Measurements from ENCODE around the gene GMEB1. TPM values are rescaled to one million over a fixed set of nuclear protein-coding genes. Genes with fewer than 3 reads are reported as not detected.
"Not testable (repeated sequence)": the region's sequence is repeated elsewhere in the genome, so short reads cannot be mapped to it uniquely, and the experiment has no call there.

The GMEB1 gene
- total and polyA plus RNA-seq, 3 experiments from 2014 or later = 21.3 to 24.3 (median 21.8) TPM

DNA sequence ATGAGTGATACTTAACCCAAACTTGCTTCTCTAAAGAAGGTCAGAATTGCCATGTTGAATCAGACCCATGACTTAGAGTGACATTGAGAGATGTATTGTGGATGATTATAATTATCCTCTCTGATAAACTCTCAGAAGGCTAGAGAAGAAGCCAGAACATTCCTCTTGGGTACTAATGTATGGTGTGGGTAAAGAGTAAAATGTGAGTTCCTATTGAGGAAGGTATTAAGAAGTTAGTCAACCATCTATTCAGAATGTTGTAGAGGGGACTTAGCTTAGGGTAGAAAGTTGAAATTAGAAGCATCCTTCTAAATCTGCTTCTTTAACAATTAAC, 7.3 kb downstream of the GMEB1 start:
- H3K27me3 Mint-ChIP-seq = no peaks in the 10 kb centered on the region
- no peak overlapping the region for H3K27ac Mint-ChIP-seq
- Histone ChIP-seq H3K27ac (ENCODE audit: low read depth, low read length) (no peak overlapping the region), H3K9me3 (ENCODE audit: low read length) (no peaks in the 10 kb centered on the region), H3K27me3 (ENCODE audit: insufficient read depth, low read length, poor library complexity, severe bottlenecking) (no peaks in the 10 kb centered on the region), H3K36me3 (ENCODE audit: insufficient read depth, low read length) (no peaks in the 10 kb centered on the region), H3K4me3 (ENCODE audit: low read length) (no peak overlapping the region), H3K4me1 (ENCODE audit: insufficient read depth, low read length) (no peaks in the 10 kb centered on the region)
- H3K4me3 Mint-ChIP-seq = no peak overlapping the region
- no peak for DNase-seq
- peaks cover 7 to 15% (median 11%) of the 10 kb centered on the region in 3 donors for H3K4me1 Mint-ChIP-seq
- ChIA-PET CTCF (interaction anchor here (2.0 kb wide), 1 partner anchor 61 kb away, joined by 6 read pairs; the partner anchor contains the start of gene YTHDF2), POLR2A (interaction anchor here (0.6 to 0.7 kb wide), 3 partner anchors 13 to 371 kb away, joined by 3 to 6 read pairs (median 4); no protein-coding TSS in a partner anchor)
- peaks cover 0 to 16% (median 2%) of the 10 kb centered on the region in 3 donors for H3K36me3 Mint-ChIP-seq
- no peaks in the 10 kb centered on the region for H3K9me3 Mint-ChIP-seq

GRCh38 chr1:28680151-28680550, 11.6 kb downstream of the GMEB1 start:
- Histone ChIP-seq H3K4me1 (ENCODE audit: insufficient read depth, low read length) (no peaks in the 10 kb centered on the region), H3K4me3 (ENCODE audit: low read length) (no peak overlapping the region), H3K27ac (ENCODE audit: low read depth, low read length) (no peak overlapping the region), H3K27me3 (ENCODE audit: insufficient read depth, low read length, poor library complexity, severe bottlenecking) (no peaks in the 10 kb centered on the region), H3K9me3 (ENCODE audit: low read length) (no peaks in the 10 kb centered on the region), H3K36me3 (ENCODE audit: insufficient read depth, low read length) (peaks cover 2% of the 10 kb centered on the region)
- ChIA-PET POLR2A (no interaction called here), CTCF (no interaction called here)
- DNase-seq = no peak
- Mint-ChIP-seq H3K4me1 (peaks cover 4 to 16% (median 5%) of the 10 kb centered on the region in 3 donors), H3K4me3 (peak overlapping the region in 1 of 7 donors; percentile 65), H3K9me3 (no peaks in the 10 kb centered on the region), H3K36me3 (peaks cover 3 to 43% (median 5%) of the 10 kb centered on the region in 3 donors), H3K27ac (no peak overlapping the region), H3K27me3 (no peaks in the 10 kb centered on the region)

- Mint-ChIP-seq H3K27me3 (no peaks in the 10 kb centered on the region), H3K4me3 (no peak overlapping the region), H3K4me1 (peaks cover 4 to 13% (median 7%) of the 10 kb centered on the region in 3 donors), H3K9me3 (no peaks in the 10 kb centered on the region), H3K27ac (no peak overlapping the region), H3K36me3 (peaks cover 3 to 53% (median 3%) of the 10 kb centered on the region in 3 donors)
- no peak overlapping the region for H3K4me3 ChIP-seq (ENCODE audit: low read length)
- no peaks in the 10 kb centered on the region for H3K4me1 ChIP-seq (ENCODE audit: insufficient read depth, low read length)
- no peaks in the 10 kb centered on the region for H3K9me3 ChIP-seq (ENCODE audit: low read length)
- H3K27me3 ChIP-seq (ENCODE audit: insufficient read depth, low read length, poor library complexity, severe bottlenecking) = no peaks in the 10 kb centered on the region
- H3K27ac ChIP-seq (ENCODE audit: low read depth, low read length) = no peak overlapping the region
- CTCF ChIA-PET = interaction anchor here (1.1 kb wide), 1 partner anchor 13 kb away, joined by 3 read pairs; no protein-coding TSS in a partner anchor
- DNase-seq = no peak
- POLR2A ChIA-PET = no interaction called here
- peaks cover 6% of the 10 kb centered on the region for H3K36me3 ChIP-seq (ENCODE audit: insufficient read depth, low read length)
These were observed 14.3 kb downstream of the GMEB1 start for GRCh38 chr1:28682840-28683239.

DNA sequence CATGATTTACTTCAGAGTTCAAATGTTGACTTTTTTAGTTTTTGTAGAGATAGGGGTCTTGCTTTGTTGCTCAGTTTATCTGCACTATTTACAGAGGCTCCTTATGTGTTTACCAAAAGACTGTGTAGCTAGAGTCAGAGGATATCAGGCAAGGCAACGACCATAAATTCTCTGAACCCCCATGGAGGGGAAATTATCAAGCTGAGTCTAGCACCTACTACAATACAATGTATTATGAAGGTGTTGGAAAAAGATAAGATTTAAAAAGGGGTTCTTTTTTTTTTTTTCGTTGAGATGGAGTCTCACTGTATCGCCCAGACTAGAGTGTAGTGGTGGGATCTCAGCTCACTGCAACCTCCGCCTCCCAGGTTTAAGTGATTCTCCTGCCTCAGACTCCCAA, 16.4 kb downstream of the GMEB1 start:
- Mint-ChIP-seq H3K9me3 (no peaks in the 10 kb centered on the region), H3K27me3 (no peaks in the 10 kb centered on the region), H3K4me3 (no peak overlapping the region), H3K4me1 (peaks cover 4 to 12% (median 4%) of the 10 kb centered on the region in 3 donors), H3K27ac (no peak overlapping the region), H3K36me3 (peaks cover 3 to 59% (median 6%) of the 10 kb centered on the region in 3 donors)
- H3K9me3 ChIP-seq (ENCODE audit: low read length) = no peaks in the 10 kb centered on the region
- ChIA-PET POLR2A (no interaction called here), CTCF (interaction anchor here (1.5 kb wide), 2 partner anchors 17 to 52 kb away, joined by 3 to 4 read pairs; partner anchors contain the start of genes GMEB1 and YTHDF2)
- no peak overlapping the region for H3K4me3 ChIP-seq (ENCODE audit: low read length)
- no peaks in the 10 kb centered on the region for H3K27me3 ChIP-seq (ENCODE audit: insufficient read depth, low read length, poor library complexity, severe bottlenecking)
- peaks cover 6% of the 10 kb centered on the region for H3K36me3 ChIP-seq (ENCODE audit: insufficient read depth, low read length)
- no peaks in the 10 kb centered on the region for H3K4me1 ChIP-seq (ENCODE audit: insufficient read depth, low read length)
- no peak for DNase-seq
- H3K27ac ChIP-seq (ENCODE audit: low read depth, low read length) = no peak overlapping the region

DNA sequence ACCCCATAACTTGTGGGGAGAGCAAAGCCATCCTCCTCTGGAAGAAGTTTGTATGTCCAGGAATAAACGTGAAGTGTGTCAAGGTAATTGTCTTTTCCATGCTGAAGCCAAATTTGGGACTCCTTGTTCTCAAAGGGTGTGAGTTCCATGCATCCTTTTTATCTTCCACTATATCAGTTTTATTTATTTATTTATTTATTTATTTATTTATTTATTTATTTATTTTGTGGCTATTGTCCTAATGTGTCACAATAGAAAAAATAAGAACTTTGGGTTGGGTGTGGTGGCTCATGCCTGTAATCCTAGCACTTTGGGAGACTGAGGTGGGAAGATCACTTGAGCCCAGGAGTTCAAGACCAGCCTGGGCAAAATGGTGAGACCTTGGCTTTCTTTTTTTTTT, 23.0 kb downstream of the GMEB1 start:
- H3K36me3 Mint-ChIP-seq = peaks cover 5 to 55% (median 12%) of the 10 kb centered on the region in 3 donors
- POLR2A ChIA-PET; H3K9me3 Mint-ChIP-seq; DNase-seq; H3K4me3 ChIP-seq (ENCODE audit: low read length); H3K4me3 Mint-ChIP-seq; H3K4me1 Mint-ChIP-seq; H3K27ac Mint-ChIP-seq; CTCF ChIA-PET; H3K4me1 ChIP-seq (ENCODE audit: insufficient read depth, low read length); H3K27me3 Mint-ChIP-seq; H3K27me3 ChIP-seq (ENCODE audit: insufficient read depth, low read length, poor library complexity, severe bottlenecking); H3K27ac ChIP-seq (ENCODE audit: low read depth, low read length); H3K9me3 ChIP-seq (ENCODE audit: low read length): not testable (repeated sequence)
- peaks cover 11% of the 10 kb centered on the region for H3K36me3 ChIP-seq (ENCODE audit: insufficient read depth, low read length)

GRCh38 chr1:28703629-28704028, 35.0 kb downstream of the GMEB1 start:
- ChIA-PET POLR2A (no interaction called here), CTCF (no interaction called here)
- H3K4me1 ChIP-seq (ENCODE audit: insufficient read depth, low read length) = no peaks in the 10 kb centered on the region
- H3K27me3 ChIP-seq (ENCODE audit: insufficient read depth, low read length, poor library complexity, severe bottlenecking) = no peaks in the 10 kb centered on the region
- H3K36me3 ChIP-seq (ENCODE audit: insufficient read depth, low read length) = peaks cover 20% of the 10 kb centered on the region
- Mint-ChIP-seq H3K36me3 (peaks cover 9 to 66% (median 14%) of the 10 kb centered on the region in 3 donors), H3K27me3 (no peaks in the 10 kb centered on the region), H3K9me3 (no peaks in the 10 kb centered on the region), H3K27ac (no peak overlapping the region), H3K4me1 (peaks cover 0 to 4% (median 0%) of the 10 kb centered on the region in 3 donors), H3K4me3 (no peak overlapping the region)
- H3K27ac ChIP-seq (ENCODE audit: low read depth, low read length) = no peak overlapping the region
- H3K4me3 ChIP-seq (ENCODE audit: low read length) = no peak overlapping the region
- no peak for DNase-seq
- H3K9me3 ChIP-seq (ENCODE audit: low read length) = no peaks in the 10 kb centered on the region

DNA sequence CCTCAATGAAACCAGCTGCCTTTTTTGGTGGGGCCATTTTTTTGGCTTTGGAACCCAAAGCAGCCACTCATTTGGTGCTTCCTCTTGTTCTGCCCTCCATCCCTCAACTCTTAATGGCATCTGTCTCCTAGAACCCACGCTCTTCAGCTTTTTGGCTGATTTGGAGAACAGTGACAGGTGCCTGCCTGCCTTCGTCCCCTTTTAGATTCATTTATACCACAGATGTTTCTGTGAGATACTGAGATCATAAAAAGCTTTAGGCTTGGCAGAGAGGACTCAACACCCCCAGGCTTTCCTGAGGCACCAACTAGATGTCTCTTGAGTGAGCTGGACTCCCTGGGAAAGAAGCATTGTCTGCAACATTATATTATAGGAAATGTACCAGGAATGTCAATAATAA, 47.8 kb downstream of the GMEB1 start:
- Histone ChIP-seq H3K9me3 (ENCODE audit: low read length) (no peaks in the 10 kb centered on the region), H3K4me1 (ENCODE audit: insufficient read depth, low read length) (no peaks in the 10 kb centered on the region), H3K36me3 (ENCODE audit: insufficient read depth, low read length) (peaks cover 20% of the 10 kb centered on the region), H3K4me3 (ENCODE audit: low read length) (no peak overlapping the region), H3K27ac (ENCODE audit: low read depth, low read length) (no peak overlapping the region), H3K27me3 (ENCODE audit: insufficient read depth, low read length, poor library complexity, severe bottlenecking) (no peaks in the 10 kb centered on the region)
- Mint-ChIP-seq H3K27ac (peak overlapping the region in 2 of 8 donors; percentile 22 to 54), H3K36me3 (peaks cover 0 to 41% (median 14%) of the 10 kb centered on the region in 3 donors), H3K9me3 (no peaks in the 10 kb centered on the region), H3K4me1 (no peaks in the 10 kb centered on the region), H3K4me3 (no peak overlapping the region), H3K27me3 (peaks cover 0 to 2% of the 10 kb centered on the region in 2 donors)
- CTCF ChIA-PET = no interaction called here
- no peak for DNase-seq
- POLR2A ChIA-PET = no interaction called here

- Mint-ChIP-seq H3K27ac (no peak overlapping the region), H3K36me3 (peaks cover 0 to 28% (median 14%) of the 10 kb centered on the region in 3 donors), H3K4me3 (no peak overlapping the region), H3K9me3 (no peaks in the 10 kb centered on the region), H3K27me3 (peaks cover 0 to 2% of the 10 kb centered on the region in 2 donors), H3K4me1 (no peaks in the 10 kb centered on the region)
- Histone ChIP-seq H3K4me1 (ENCODE audit: insufficient read depth, low read length) (no peaks in the 10 kb centered on the region), H3K27me3 (ENCODE audit: insufficient read depth, low read length, poor library complexity, severe bottlenecking) (no peaks in the 10 kb centered on the region), H3K36me3 (ENCODE audit: insufficient read depth, low read length) (peaks cover 14% of the 10 kb centered on the region), H3K4me3 (ENCODE audit: low read length) (no peak overlapping the region), H3K27ac (ENCODE audit: low read depth, low read length) (peak overlapping the region; percentile 57), H3K9me3 (ENCODE audit: low read length) (no peaks in the 10 kb centered on the region)
- no peak for DNase-seq
- ChIA-PET POLR2A (no interaction called here), CTCF (interaction anchor here (0.7 to 1.7 kb wide), 2 partner anchors 18 to 316 kb away, joined by 3 to 7 read pairs; partner anchors contain the start of gene YTHDF2)
These were observed 49.6 kb downstream of the GMEB1 start for GRCh38 chr1:28718166-28718565.

Data from CD8-positive, alpha-beta memory T cell (primary cell).